ENCODE data around the gene TUBD1. TPM values are rescaled to one million over a fixed set of nuclear protein-coding genes. Genes with fewer than 3 reads are reported as not detected.
A peak's percentile ranks its signal among the peaks of the same experiment; 100 is the strongest.

TUBD1 gene
- total RNA-seq, 1 donor from 2014 or later: 5.9 TPM

- no peaks in the 10 kb centered on the region for H3K36me3 ChIP-seq (ENCODE audit: control insufficient read depth, insufficient read depth, low read length)
- DNase-seq (ENCODE audit: low read depth): no peak
- no peak overlapping the region for H3K4me3 ChIP-seq (ENCODE audit: low read depth, low read length)
- H3K27me3 ChIP-seq (ENCODE audit: control insufficient read depth, insufficient read depth, low read length): no peaks in the 10 kb centered on the region
- TF ChIP-seq CTCF (IDR thresholded peaks at IDR 0.05; ENCODE audit: insufficient read depth, low read length, poor library complexity, severe bottlenecking): no peak
Measured at GRCh38 chr17:59897090-59897489, 4.3 kb upstream of the TUBD1 start.

- TF ChIP-seq CTCF (IDR thresholded peaks at IDR 0.05; ENCODE audit: insufficient read depth, low read length, poor library complexity, severe bottlenecking): no peak
- Histone ChIP-seq H3K27me3 (ENCODE audit: control insufficient read depth, insufficient read depth, low read length) (no peaks in the 10 kb centered on the region), H3K36me3 (ENCODE audit: control insufficient read depth, insufficient read depth, low read length) (no peaks in the 10 kb centered on the region), H3K4me3 (ENCODE audit: low read depth, low read length) (peak overlapping the region; percentile 97)
- no peak for DNase-seq (ENCODE audit: low read depth)
Measured at GRCh38 chr17:59893676-59894100, 945 bp upstream of the TUBD1 start.

GRCh38 chr17:59892251-59892923 is 356 bp downstream of the TUBD1 start:
- Histone ChIP-seq H3K27me3 (ENCODE audit: control insufficient read depth, insufficient read depth, low read length) (no peaks in the 10 kb centered on the region), H3K4me3 (ENCODE audit: low read depth, low read length) (peak overlapping the region; percentile 97), H3K36me3 (ENCODE audit: control insufficient read depth, insufficient read depth, low read length) (no peaks in the 10 kb centered on the region)
- TF ChIP-seq CTCF (IDR thresholded peaks at IDR 0.05; ENCODE audit: insufficient read depth, low read length, poor library complexity, severe bottlenecking): no peak
- DNase-seq (ENCODE audit: low read depth): no peak

GRCh38 chr17:59890720-59891119 is 2.0 kb downstream of the TUBD1 start:
- no peak for DNase-seq (ENCODE audit: low read depth)
- TF ChIP-seq CTCF (IDR thresholded peaks at IDR 0.05; ENCODE audit: insufficient read depth, low read length, poor library complexity, severe bottlenecking): no peak
- no peak overlapping the region for H3K4me3 ChIP-seq (ENCODE audit: low read depth, low read length)
- H3K36me3 ChIP-seq (ENCODE audit: control insufficient read depth, insufficient read depth, low read length): no peaks in the 10 kb centered on the region
- no peaks in the 10 kb centered on the region for H3K27me3 ChIP-seq (ENCODE audit: control insufficient read depth, insufficient read depth, low read length)

- TF ChIP-seq CTCF (IDR thresholded peaks at IDR 0.05; ENCODE audit: insufficient read depth, low read length, poor library complexity, severe bottlenecking): no peak
- H3K36me3 ChIP-seq (ENCODE audit: control insufficient read depth, insufficient read depth, low read length): peaks cover 2% of the 10 kb centered on the region
- DNase-seq (ENCODE audit: low read depth): no peak
- H3K27me3 ChIP-seq (ENCODE audit: control insufficient read depth, insufficient read depth, low read length): no peaks in the 10 kb centered on the region
- H3K4me3 ChIP-seq (ENCODE audit: low read depth, low read length): no peak overlapping the region
Measured at GRCh38 chr17:59888145-59888750, 4.5 kb downstream of the TUBD1 start.

GRCh38 chr17:59884861-59885260 is 7.9 kb downstream of the TUBD1 start:
- DNase-seq (ENCODE audit: low read depth): no peak
- peaks cover 2% of the 10 kb centered on the region for H3K36me3 ChIP-seq (ENCODE audit: control insufficient read depth, insufficient read depth, low read length)
- TF ChIP-seq CTCF (IDR thresholded peaks at IDR 0.05; ENCODE audit: insufficient read depth, low read length, poor library complexity, severe bottlenecking): no peak

More at GRCh38 chr17:59884861-59885260, 7.9 kb downstream of the TUBD1 start:
- no peaks in the 10 kb centered on the region for H3K27me3 ChIP-seq (ENCODE audit: control insufficient read depth, insufficient read depth, low read length)
- no peak overlapping the region for H3K4me3 ChIP-seq (ENCODE audit: low read depth, low read length)

Data from kidney epithelial cell (primary cell).